Calu3 (cell line): ENCODE results near the gene PLEKHA6. TPM values are rescaled to one million over a fixed set of nuclear protein-coding genes. Genes with fewer than 3 reads are reported as not detected.
A peak's percentile ranks its signal among the peaks of the same experiment; 100 is the strongest.

ENCODE experiments used
- BruUV-seq: library from RNA; stranded (reverse); fragments of 400-500 nt; replicated peaks from 2 replicates; lab custom pipeline; 2021; lab: Mats Ljungman, UMichigan
- CTCF ChIA-PET: fragments of 300-600 bp; sonication (Branson Sonifier 250); formaldehyde crosslinking; loops from one replicate; lab custom pipeline; 2022; ENCODE audit warnings: antibody characterized with exemption; lab: Charles Lee
- DNase-seq: peaks from one replicate; pipeline ENCODE4 v3.0.0; 2022
- H3K27ac Mint-ChIP-seq: one replicate; pipeline ENCODE4 v1.8.0; 2022; ENCODE audit warnings: mixed read lengths; ENCODE audit not compliant: unreplicated experiment
- H3K27me3 Mint-ChIP-seq: one replicate; pipeline ENCODE4 v1.8.0; 2022; ENCODE audit warnings: mixed read lengths; ENCODE audit not compliant: unreplicated experiment
- H3K36me3 Mint-ChIP-seq: one replicate; pipeline ENCODE4 v1.8.0; 2022; ENCODE audit warnings: mild to moderate bottlenecking, moderate library complexity, mixed read lengths; ENCODE audit not compliant: insufficient read depth, unreplicated experiment
- H3K4me1 Mint-ChIP-seq: one replicate; pipeline ENCODE4 v1.8.0; 2022; ENCODE audit warnings: mild to moderate bottlenecking, low read depth, mixed read lengths; ENCODE audit not compliant: unreplicated experiment
- H3K4me3 Mint-ChIP-seq: one replicate; pipeline ENCODE4 v1.8.0; 2022; ENCODE audit warnings: mild to moderate bottlenecking, low read depth, moderate library complexity, mixed read lengths; ENCODE audit not compliant: unreplicated experiment
- H3K9me3 Mint-ChIP-seq: one replicate; pipeline ENCODE4 v1.8.0; 2022; ENCODE audit warnings: low read depth, mixed read lengths; ENCODE audit not compliant: unreplicated experiment
- intact Hi-C: fragments of 100-400 bp; cut with micrococcal nuclease; formaldehyde crosslinking; loops from one replicate; pipeline ENCODE4 v1.10.0; 2022; ENCODE audit not compliant: unreplicated experiment
- total RNA-seq: library from RNA; stranded (reverse); gene quantifications from 2 replicates; pipeline ENCODE4 v1.2.3, GENCODE V29; 2022
- TF ChIP-seq, protein P1 (sequence below): fragments of 200-600 bp; IDR thresholded peaks from one replicate; pipeline ENCODE4 v1.8.0; 2022; ENCODE audit warnings: antibody characterized with exemption; ENCODE audit not compliant: unreplicated experiment

PLEKHA6 gene
- total RNA-seq, 1 experiment from 2014 or later = 101 TPM

- H3K36me3 Mint-ChIP-seq = peaks cover 19% of the 10 kb centered on the region
- H3K27me3 Mint-ChIP-seq = no peaks in the 10 kb centered on the region
- no peak overlapping the region for H3K27ac Mint-ChIP-seq
- no peak for DNase-seq
- H3K9me3 Mint-ChIP-seq = no peaks in the 10 kb centered on the region
- H3K4me3 Mint-ChIP-seq = no peak overlapping the region
- TF ChIP-seq, protein P1, sequence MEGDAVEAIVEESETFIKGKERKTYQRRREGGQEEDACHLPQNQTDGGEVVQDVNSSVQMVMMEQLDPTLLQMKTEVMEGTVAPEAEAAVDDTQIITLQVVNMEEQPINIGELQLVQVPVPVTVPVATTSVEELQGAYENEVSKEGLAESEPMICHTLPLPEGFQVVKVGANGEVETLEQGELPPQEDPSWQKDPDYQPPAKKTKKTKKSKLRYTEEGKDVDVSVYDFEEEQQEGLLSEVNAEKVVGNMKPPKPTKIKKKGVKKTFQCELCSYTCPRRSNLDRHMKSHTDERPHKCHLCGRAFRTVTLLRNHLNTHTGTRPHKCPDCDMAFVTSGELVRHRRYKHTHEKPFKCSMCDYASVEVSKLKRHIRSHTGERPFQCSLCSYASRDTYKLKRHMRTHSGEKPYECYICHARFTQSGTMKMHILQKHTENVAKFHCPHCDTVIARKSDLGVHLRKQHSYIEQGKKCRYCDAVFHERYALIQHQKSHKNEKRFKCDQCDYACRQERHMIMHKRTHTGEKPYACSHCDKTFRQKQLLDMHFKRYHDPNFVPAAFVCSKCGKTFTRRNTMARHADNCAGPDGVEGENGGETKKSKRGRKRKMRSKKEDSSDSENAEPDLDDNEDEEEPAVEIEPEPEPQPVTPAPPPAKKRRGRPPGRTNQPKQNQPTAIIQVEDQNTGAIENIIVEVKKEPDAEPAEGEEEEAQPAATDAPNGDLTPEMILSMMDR = no peak
- intact Hi-C loops = no loop called here
- H3K4me1 Mint-ChIP-seq = peaks cover 37% of the 10 kb centered on the region
- CTCF ChIA-PET = interaction anchor here (1.2 to 1.4 kb wide), 2 partner anchors 31 to 109 kb away, joined by 5 to 6 read pairs; no protein-coding TSS in a partner anchor
- BruUV-seq = no TSS peak
Observed at GRCh38 chr1:204367193-204367858, 7.6 kb upstream of the PLEKHA6 start.

DNA sequence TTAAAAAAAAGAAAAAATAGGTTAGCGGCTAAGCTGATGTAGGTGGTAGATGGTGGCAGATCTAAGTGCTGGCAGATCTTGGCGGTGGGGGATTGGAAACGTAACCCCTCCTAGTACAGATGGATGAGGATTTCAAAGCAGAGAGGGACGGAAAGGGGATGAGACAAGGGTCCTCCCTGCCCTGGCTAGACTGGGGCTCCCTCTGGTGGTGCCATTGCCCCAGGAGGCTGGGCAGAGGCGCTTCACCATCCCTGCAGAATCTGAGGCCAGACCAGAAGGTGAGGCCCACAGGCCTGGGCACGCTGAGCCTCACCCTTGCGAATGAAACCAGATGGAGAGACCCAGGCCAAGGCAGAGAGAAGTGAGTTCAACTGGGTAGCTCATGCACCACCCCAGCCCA, 7.0 kb upstream of the PLEKHA6 start:
- DNase-seq = peak; percentile 56
- TF ChIP-seq, protein P1 = peak; percentile 63
- Mint-ChIP-seq H3K27me3 (no peaks in the 10 kb centered on the region), H3K4me3 (no peak overlapping the region), H3K9me3 (no peaks in the 10 kb centered on the region), H3K36me3 (peaks cover 22% of the 10 kb centered on the region), H3K27ac (no peak overlapping the region), H3K4me1 (peaks cover 32% of the 10 kb centered on the region)
- CTCF ChIA-PET = interaction anchor here (1.2 to 1.4 kb wide), 2 partner anchors 32 to 108 kb away, joined by 5 to 6 read pairs; no protein-coding TSS in a partner anchor
- intact Hi-C loops = no loop called here
- BruUV-seq = no TSS peak

GRCh38 chr1:204363335-204364114, 3.8 kb upstream of the PLEKHA6 start:
- H3K36me3 Mint-ChIP-seq = peaks cover 11% of the 10 kb centered on the region
- BruUV-seq = no TSS peak
- peak overlapping the region; percentile 8 for H3K27ac Mint-ChIP-seq
- no peaks in the 10 kb centered on the region for H3K9me3 Mint-ChIP-seq
- peak overlapping the region; percentile 44 for H3K4me3 Mint-ChIP-seq
- CTCF ChIA-PET = interaction anchor here (0.6 to 4.8 kb wide), 10 partner anchors 32 to 233 kb away, joined by 3 to 39 read pairs (median 6); no protein-coding TSS in a partner anchor
- DNase-seq = peak; percentile 73
- H3K27me3 Mint-ChIP-seq = no peaks in the 10 kb centered on the region
- TF ChIP-seq, protein P1 = peak; percentile 98
- peaks cover 34% of the 10 kb centered on the region for H3K4me1 Mint-ChIP-seq
- intact Hi-C loops = loop anchor here (1.0 to 5.0 kb wide), 3 partner anchors 105 to 501 kb away; partner anchors contain the start of gene SNRPE

- peaks cover 13% of the 10 kb centered on the region for H3K36me3 Mint-ChIP-seq
- H3K4me1 Mint-ChIP-seq = peaks cover 34% of the 10 kb centered on the region
- H3K27me3 Mint-ChIP-seq = no peaks in the 10 kb centered on the region
- peak overlapping the region; percentile 44 for H3K4me3 Mint-ChIP-seq
- TF ChIP-seq, protein P1 = no peak
- peak overlapping the region; percentile 8 for H3K27ac Mint-ChIP-seq
- no peak for DNase-seq
- intact Hi-C loops = loop anchor here (1.0 to 5.0 kb wide), 3 partner anchors 105 to 501 kb away; partner anchors contain the start of gene SNRPE
- no peaks in the 10 kb centered on the region for H3K9me3 Mint-ChIP-seq
- CTCF ChIA-PET = interaction anchor here (0.6 to 4.8 kb wide), 10 partner anchors 31 to 233 kb away, joined by 3 to 39 read pairs (median 4); no protein-coding TSS in a partner anchor
- no TSS peak for BruUV-seq
Observed at GRCh38 chr1:204362984-204363334, 3.2 kb upstream of the PLEKHA6 start.
